Stimulated activated CD8-positive, alpha-beta memory T cell treated with anti-CD3 and anti-CD28 coated beads, Interleukin-15, amount 100 ng/mL, for 4 hours (primary cell): ENCODE measurements around the gene KRTAP5-9.
"Not testable (repeated sequence)": the region's sequence is repeated elsewhere in the genome, so short reads cannot be mapped to it uniquely, and the experiment has no call there.

Source experiments
- DNase-seq, 2 donors: peaks; one replicate each; pipeline ENCODE4 v3.0.0-alpha.2; 2020; ENCODE audit warnings: low read depth in 2 of 2

The KRTAP5-9 gene

GRCh38 chr11:71582969-71583368 lies 34.7 kb downstream of the KRTAP5-9 start:
- not testable (repeated sequence) for DNase-seq

- DNase-seq: not testable (repeated sequence)
Measured at GRCh38 chr11:71585673-71586072, 37.5 kb downstream of the KRTAP5-9 start.

GRCh38 chr11:71588314-71588713 lies 40.1 kb downstream of the KRTAP5-9 start:
- not testable (repeated sequence) for DNase-seq

GRCh38 chr11:71588822-71589545 lies 40.8 kb downstream of the KRTAP5-9 start:
- DNase-seq: peak in 1 of 2 donors; percentile 19

- not testable (repeated sequence) for DNase-seq
Measured at GRCh38 chr11:71589546-71589920, 41.3 kb downstream of the KRTAP5-9 start.
